ENCODE results near the gene GABRG3.

Gene GABRG3

DNA sequence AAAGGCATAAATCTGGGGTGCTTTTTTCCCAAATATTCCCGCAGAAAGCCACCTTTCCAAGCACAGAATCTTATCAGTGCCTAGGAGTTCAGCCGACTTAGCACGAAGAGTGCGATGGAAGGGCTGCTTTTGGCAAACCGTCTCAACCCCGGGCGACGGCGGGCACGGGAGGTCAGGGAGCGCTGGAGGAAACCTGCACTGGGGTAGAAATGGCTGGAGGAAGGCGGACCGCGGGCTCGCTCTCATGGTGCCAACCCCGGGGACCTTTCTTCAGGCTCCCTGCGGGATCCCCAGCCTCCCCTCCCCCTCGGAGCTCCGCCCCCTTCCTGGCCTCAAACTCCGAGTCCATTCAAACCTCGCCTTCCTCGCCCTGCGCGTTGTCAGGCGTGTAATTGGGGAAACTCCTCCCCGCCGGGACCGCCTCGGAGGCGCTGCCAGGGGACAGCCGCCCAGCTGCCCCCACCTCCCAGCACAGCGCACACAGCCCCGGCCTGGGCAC is at the start of gene GABRG3:
TSS of gene GABRG3 (plus strand) at position 470 of the 499 bp plus-strand sequence.
- peak; percentile 33 for DNase-seq

DNA sequence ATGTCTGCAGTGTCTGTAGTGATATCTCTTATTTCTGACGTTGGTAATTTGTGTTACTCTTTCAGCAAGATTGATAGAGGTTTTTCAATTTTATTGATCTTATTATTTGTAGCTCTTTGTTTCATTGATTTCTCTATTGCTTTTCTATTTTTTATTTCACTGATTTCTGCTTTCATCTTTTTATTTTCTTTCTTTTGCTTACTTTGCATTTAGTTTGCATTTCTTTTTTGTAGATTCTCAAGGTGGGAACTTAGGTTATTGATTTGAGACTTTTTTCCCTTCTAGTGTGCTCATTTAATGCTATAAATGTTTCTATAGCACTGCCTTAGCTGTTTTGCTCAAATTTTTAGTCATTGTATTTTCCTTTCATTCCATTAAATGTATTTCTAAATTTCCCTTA is 49.5 kb upstream of the GABRG3 start:
- DNase-seq: no peak

DNA sequence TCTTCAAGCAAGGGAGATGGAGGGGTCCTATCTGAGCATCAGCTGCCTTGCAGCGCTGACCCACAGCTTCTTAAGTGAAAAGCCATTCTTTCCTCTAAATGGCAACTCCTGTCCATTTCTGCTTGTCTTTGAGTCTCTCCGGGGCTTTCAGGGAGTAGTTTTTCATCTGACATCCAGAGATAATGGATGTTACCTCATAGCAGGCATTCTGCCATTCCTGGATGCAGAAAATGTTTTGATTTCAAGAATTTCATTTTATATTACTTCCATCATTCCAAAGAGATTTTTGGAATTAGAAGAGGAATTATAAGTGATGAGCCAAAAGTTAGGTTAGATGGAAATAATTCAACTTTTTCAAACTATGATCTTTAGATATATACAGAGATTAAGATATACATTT is 44.9 kb upstream of the GABRG3 start:
- DNase-seq: no peak

DNA sequence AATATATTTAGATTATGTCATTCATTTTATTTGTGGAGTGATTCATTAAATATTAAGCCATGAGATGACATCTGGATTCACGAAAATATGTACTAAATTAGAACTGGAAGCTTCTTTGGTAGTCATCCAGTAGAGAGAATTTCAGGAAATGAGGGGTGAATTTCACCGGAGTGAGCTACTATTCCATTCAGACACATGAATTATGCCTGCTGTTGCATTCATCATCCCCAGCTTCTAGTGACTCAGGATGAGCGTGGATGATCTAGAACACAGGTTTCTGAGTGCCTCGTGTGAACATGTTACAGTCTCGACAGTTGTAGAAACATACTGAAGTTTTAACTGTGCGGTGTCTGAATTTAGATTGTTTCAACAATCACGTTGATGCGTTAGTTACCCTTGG is 42.9 kb upstream of the GABRG3 start:
- no peak for DNase-seq

DNA sequence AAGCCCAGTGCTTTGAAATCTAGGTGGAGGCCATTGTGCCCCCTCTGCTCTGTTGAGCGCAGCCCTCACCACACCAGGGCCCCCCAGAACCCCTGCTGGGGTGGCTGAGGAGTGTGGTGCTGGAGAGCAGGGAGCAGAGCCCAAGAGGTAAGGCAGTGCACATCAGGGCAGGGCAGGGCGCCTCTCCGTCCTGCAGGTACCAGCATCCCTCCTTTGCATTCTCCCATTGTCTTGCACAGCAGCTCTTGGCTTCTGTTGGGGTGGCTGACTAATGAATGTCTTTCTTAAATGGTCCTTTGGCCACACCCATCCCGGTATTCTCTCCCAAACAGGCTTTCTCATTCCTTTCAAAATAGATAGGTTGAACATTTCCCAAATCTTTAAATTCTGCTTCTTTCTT is 41.4 kb upstream of the GABRG3 start:
- no peak for DNase-seq

DNA sequence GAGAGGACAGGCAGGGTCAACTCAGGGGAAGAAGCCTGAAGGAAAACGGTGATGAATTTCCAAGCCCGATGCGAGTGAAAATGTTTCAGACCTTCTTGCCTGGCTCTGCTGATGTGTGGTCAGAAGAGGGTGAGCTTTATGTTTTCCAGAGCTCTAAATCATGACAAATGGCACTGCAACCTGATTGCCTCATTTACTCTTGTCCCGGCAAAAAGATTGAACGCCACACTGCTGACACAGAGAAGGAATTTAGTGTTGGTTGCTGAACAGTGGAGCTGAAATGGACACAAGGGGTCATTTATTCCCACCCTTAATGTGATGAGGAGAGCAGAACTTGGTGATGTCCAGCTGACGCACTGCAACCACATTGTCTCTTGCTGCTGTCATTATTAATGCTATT is 36.1 kb upstream of the GABRG3 start:
- no peak for DNase-seq

GRCh38 chr15:26935322-26935721 is 35.7 kb upstream of the GABRG3 start:
- DNase-seq: no peak

DNA sequence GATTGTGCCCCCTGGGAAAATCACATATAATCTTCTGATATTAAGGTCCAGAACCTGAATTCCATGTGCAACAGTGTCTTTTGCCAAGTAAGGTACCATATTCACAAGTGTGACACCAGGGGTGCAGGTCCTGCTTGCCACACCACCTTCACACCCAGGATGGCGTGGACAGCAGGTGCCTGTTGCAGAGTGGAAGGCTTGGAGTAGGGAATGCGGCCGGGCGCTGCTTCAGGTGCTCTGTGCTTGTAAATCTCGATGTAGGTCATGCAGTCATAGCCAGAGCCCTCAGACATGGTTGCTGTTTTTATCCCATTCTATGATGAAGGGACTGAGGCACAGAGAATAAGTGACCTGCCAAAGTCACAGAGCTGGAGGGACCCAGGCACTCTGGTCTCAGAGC is 34.5 kb upstream of the GABRG3 start:
- DNase-seq: no peak

DNA sequence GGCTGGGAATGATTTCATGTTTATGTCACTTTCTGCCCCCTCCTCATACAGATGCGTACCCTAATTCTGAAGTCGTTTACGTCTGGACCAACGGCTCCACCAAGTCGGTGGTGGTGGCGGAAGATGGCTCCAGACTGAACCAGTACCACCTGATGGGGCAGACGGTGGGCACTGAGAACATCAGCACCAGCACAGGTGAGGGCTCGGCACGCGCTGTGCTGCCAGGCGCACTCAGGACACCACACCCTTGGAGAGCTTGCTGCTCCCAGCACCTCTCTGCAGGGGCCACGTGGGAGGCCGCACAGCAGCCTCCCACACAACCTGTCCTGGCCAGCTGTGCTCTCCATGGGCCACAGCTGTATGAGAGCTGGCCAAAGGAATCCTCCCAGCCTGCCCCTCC is 33.8 kb upstream of the GABRG3 start:
- no peak for DNase-seq

DNA sequence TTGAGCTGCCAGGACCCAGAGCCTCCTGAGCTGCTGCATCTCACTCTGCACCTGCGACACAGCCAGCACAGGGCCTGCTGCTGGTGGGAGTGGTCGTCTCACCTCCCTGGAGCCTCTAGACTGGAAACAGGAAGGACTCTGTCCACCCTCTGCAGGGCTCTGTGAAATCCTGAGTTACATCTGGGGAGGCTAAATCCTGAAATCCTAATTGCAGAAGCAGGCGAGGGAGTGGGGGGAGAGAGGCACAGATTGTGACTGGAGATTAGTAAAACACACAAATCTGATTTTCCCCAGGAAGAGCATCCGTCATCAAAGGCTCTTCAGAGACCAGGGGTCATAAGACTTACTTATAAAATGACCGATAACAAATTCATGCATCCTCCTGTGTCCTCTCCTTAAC is 31.6 kb upstream of the GABRG3 start:
- no peak for DNase-seq

DNA sequence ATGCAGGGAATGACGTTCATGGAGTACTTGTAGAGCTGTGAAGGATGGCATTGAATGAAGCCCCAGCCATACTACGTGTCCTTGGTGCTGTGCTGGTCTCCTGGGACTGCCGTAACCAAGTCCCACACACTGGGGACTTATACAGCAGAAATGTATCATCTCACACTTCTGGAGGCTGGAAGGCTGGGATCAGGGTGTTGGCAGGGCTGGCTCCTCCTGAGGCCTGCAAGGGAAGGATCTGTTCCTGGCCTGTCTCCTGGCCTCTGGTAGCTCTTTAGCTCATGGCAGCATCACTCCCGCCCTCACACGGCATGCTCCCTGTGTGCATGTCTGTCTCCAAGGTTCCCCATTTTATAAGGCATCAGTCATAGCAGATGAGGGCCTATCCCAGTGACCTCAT is 29.5 kb upstream of the GABRG3 start:
- DNase-seq: no peak

DNA sequence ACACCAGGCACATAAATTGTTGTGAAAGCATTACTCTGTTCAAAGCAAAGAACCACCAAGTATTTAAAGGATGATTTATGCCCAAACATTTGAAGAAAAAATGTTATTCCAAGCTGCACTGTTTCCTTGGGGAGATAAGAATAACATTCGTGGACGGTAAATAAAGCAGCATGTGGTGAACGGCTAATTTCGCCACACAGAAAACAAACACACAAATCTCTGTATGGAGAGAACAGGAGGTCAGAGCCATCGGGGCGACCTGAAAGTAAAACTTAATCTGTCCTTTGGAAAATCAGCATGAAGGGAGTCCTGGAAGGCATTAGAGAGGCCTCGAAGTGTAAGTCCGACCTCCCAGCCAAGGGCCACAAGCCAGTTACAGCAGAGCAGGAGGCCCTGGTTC is 27.1 kb upstream of the GABRG3 start:
- DNase-seq: no peak

GRCh38 chr15:26945046-26945445 is 25.9 kb upstream of the GABRG3 start:
- DNase-seq: no peak

GRCh38 chr15:26950001-26950400 is 21.0 kb upstream of the GABRG3 start:
- no peak for DNase-seq

GRCh38 chr15:26954403-26954802 is 16.6 kb upstream of the GABRG3 start:
- no peak for DNase-seq

DNA sequence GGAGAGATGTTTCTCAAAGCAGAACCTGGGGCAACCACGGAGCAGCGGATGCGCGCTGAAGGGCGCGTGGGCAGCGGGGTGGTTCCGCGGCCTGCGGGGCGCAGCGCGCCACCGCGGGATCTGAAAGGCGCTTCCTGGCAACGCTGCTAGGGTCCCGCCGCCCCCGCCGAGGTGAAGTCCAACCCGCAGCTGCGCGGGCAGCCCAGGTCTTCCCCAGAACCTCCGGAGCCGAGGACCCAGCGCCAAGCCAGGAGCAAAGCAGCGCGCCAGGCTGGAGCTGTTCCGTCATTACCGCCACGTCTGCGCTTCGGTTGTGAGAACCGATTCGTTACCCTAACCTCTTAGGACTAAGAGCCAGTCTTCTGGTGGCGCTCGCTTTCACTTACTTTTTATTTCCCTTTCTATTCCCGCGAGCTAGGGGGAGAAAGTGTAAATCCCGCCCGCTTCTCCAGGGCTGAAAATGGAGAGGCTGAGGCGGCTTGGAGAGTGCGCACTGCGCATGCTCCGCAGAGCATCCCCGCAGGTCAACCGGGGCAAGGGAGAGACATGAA is 3.2 kb upstream of the GABRG3 start:
- DNase-seq: peak; percentile 4

GRCh38 chr15:26968806-26969205 is 2.2 kb upstream of the GABRG3 start:
- no peak for DNase-seq

GRCh38 chr15:26971271-26972018 is 464 bp downstream of the GABRG3 start:
- DNase-seq: peak; percentile 4

DNA sequence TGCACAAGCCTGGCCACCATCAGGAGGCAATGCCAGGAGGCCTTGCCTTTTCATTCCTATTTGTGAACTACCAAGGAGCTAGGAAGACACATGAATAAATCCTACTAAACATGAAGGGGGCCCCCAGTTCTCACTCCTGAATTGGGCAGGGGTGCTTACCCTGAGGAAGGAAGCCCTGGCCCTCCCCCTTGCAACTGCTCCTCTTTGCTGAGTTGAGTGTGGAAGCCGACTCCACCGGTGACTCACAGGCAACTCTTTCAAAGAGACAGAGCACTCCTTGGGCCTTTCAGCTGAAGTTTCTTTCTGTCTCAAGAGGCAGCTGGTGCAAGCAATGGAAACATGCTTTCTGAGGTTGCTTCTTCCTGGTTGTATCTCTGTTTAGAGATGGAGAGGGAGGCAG is 1.7 kb downstream of the GABRG3 start:
- no peak for DNase-seq

- peak; percentile 3 for DNase-seq
Measured at GRCh38 chr15:26974120-26974780, 3.3 kb downstream of the GABRG3 start.

DNA sequence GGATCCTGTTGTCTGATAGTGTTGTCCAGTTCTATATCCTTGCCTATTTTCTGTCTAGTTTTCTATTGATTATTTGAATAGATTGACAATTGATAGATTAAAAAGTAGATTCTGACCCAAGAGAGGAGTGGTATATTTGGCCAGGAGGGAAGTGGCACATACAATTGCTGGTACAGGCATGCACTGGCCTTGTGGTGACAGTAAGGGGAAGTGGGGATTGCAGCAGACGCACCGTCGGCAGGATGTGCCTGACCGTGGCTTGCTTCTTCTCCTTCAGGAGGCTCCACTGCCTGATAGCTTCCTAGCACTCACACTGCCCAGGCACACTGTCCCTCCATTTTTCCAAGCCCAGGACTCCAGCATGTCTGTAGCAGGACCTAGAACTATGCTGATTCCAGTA is 10.5 kb downstream of the GABRG3 start:
- no peak for DNase-seq

DNA sequence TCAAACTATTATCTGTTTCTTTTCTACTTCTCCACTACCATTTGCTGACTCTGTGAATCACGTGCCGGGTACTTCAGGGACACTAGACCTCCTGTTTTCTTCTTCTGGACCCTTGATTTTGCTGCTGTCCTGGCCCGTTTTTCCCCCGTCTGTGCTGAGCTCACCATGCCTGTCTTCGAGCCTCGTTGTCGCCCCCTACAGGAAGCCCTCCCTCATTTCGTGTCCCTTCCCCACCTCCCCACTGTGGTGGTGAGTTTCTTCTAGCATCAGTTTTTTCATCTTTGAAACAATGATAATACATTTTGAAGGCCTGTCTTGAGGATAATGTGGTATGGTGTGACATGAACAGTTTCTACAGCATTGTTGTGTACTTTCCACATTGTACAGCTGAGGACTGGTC is 12.8 kb downstream of the GABRG3 start:
- no peak for DNase-seq

DNA sequence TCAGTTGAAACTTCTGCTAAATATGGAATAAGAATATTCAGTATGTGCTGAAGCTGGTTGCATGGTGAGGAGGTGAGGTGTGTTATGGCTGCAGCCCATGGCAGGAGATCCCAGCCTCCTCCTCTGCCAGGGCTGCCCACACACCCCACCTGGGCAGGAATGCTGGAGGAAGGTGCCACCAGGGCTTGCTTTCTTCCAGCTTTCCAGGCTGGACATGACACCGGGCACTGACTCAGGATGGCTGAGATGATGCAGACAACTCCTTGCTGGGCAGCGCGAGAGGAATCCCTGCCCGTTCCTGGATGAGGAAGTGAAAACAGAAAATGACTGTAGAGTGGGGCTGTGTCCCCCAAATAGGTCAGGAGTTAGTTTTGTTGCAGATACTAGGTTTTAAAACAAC is 14.1 kb downstream of the GABRG3 start:
- no peak for DNase-seq

GRCh38 chr15:26996250-26996649 is 25.3 kb downstream of the GABRG3 start:
- DNase-seq: no peak

All from COR-L47 (cell line).